H9 (cell line): ENCODE data around the gene VCP. TPM values are rescaled to one million over a fixed set of nuclear protein-coding genes. Genes with fewer than 3 reads are reported as not detected.

ENCODE experiments used
- DNase-seq: peaks from one replicate; pipeline ENCODE4 v3.0.0-alpha.2; 2017
- H2AFZ ChIP-seq: one replicate; pipeline ENCODE4 v1.6.1; 2013; ENCODE audit warnings: mild to moderate bottlenecking, low read length, control low read depth, moderate library complexity
- H2AK5ac ChIP-seq: 2 replicates; pipeline ENCODE4 v1.6.1; 2013; ENCODE audit warnings: low read length, control low read depth, mixed read lengths; ENCODE audit not compliant: insufficient read length
- H2BK120ac ChIP-seq: one replicate; pipeline ENCODE4 v1.6.1; 2013; ENCODE audit warnings: low read depth, mild to moderate bottlenecking, low read length, control low read depth, inconsistent platforms; ENCODE audit not compliant: poor library complexity, severe bottlenecking
- H2BK12ac ChIP-seq: 2 replicates; pipeline ENCODE4 v1.6.1; 2013; ENCODE audit warnings: low read length, control low read depth, mixed read lengths, low read depth; ENCODE audit not compliant: insufficient read length
- H2BK15ac ChIP-seq: 2 replicates; pipeline ENCODE4 v1.6.1; 2013; ENCODE audit warnings: low read depth, low read length, control low read depth
- H2BK20ac ChIP-seq: one replicate; pipeline ENCODE4 v1.6.1; 2013; ENCODE audit warnings: low read depth, mild to moderate bottlenecking, low read length, control low read depth, inconsistent platforms; ENCODE audit not compliant: poor library complexity, severe bottlenecking
- H2BK5ac ChIP-seq: 2 replicates; pipeline ENCODE4 v1.6.1; 2013; ENCODE audit warnings: low read length, control low read depth, mixed read lengths; ENCODE audit not compliant: insufficient read length
- H3K14ac ChIP-seq: 2 replicates; pipeline ENCODE4 v1.6.1; 2013; ENCODE audit warnings: low read length, control low read depth; ENCODE audit not compliant: insufficient read depth
- H3K18ac ChIP-seq: 2 replicates; pipeline ENCODE4 v1.6.1; 2013; ENCODE audit warnings: low read depth, mild to moderate bottlenecking, mixed read lengths, low read length, control low read depth; ENCODE audit not compliant: insufficient read length
- H3K23ac ChIP-seq: 2 replicates; pipeline ENCODE4 v1.6.1; 2013; ENCODE audit warnings: low read length, control low read depth, mixed read lengths, low read depth; ENCODE audit not compliant: insufficient read length
- H3K23me2 ChIP-seq: 2 replicates; pipeline ENCODE4 v1.6.1; 2013; ENCODE audit warnings: low read depth, mild to moderate bottlenecking, mixed read lengths, low read length, control low read depth; ENCODE audit not compliant: insufficient read length, poor library complexity, severe bottlenecking
- H3K27ac ChIP-seq: 2 replicates; pipeline ENCODE4 v1.5.1; 2013; ENCODE audit warnings: low read length, control low read depth, mixed read lengths, low read depth; ENCODE audit not compliant: insufficient read length
- H3K27me3 ChIP-seq: 2 replicates; pipeline ENCODE4 v1.6.1; 2013; ENCODE audit warnings: low read length, control low read depth, inconsistent platforms; ENCODE audit not compliant: insufficient read depth
- H3K4ac ChIP-seq: 2 replicates; pipeline ENCODE4 v1.6.1; 2013; ENCODE audit warnings: low read depth, mild to moderate bottlenecking, control low read depth, inconsistent platforms, low read length, moderate library complexity
- H3K4me1 ChIP-seq: 2 replicates; pipeline ENCODE4 v1.6.1; 2013; ENCODE audit warnings: low read length, control low read depth, inconsistent platforms; ENCODE audit not compliant: insufficient read depth
- H3K4me2 ChIP-seq: 2 replicates; pipeline ENCODE4 v1.6.1; 2013; ENCODE audit warnings: low read length, control low read depth, mixed read lengths; ENCODE audit not compliant: insufficient read length, insufficient read depth
- H3K56ac ChIP-seq: 2 replicates; pipeline ENCODE4 v1.6.1; 2013; ENCODE audit warnings: low read depth, mild to moderate bottlenecking, mixed read lengths, low read length, control low read depth; ENCODE audit not compliant: insufficient read length
- H3K79me1 ChIP-seq: 2 replicates; pipeline ENCODE4 v1.6.1; 2013; ENCODE audit warnings: low read depth, mild to moderate bottlenecking, moderate library complexity, low read length, control low read depth, inconsistent platforms; ENCODE audit not compliant: insufficient read depth, poor library complexity, severe bottlenecking
- H3K79me2 ChIP-seq: 2 replicates; pipeline ENCODE4 v1.6.1; 2013; ENCODE audit warnings: low read length, control low read depth, inconsistent platforms; ENCODE audit not compliant: insufficient read depth
- H3K9ac ChIP-seq: 2 replicates; pipeline ENCODE4 v1.6.1; 2013; ENCODE audit warnings: low read length, control low read depth, mixed read lengths; ENCODE audit not compliant: insufficient read length; ENCODE audit errors: extremely low read depth
- H3K9me3 ChIP-seq: one replicate; pipeline ENCODE4 v1.6.1; 2013; ENCODE audit warnings: low read depth, low read length, inconsistent platforms; ENCODE audit not compliant: control insufficient read depth
- H3T11ph ChIP-seq: one replicate; pipeline ENCODE4 v1.6.1; 2013; ENCODE audit warnings: mild to moderate bottlenecking, low read length, control low read depth, inconsistent platforms
- H4K20me1 ChIP-seq: one replicate; pipeline ENCODE4 v1.6.1; 2013; ENCODE audit not compliant: control insufficient read depth, insufficient read length, insufficient read depth
- H4K5ac ChIP-seq: 2 replicates; pipeline ENCODE4 v1.6.1; 2013; ENCODE audit warnings: low read depth, mild to moderate bottlenecking, mixed read lengths, low read length, control low read depth; ENCODE audit not compliant: insufficient read length
- H4K8ac ChIP-seq: replicated peaks from 2 replicates; pipeline ENCODE4 v1.6.1; 2013; ENCODE audit warnings: low read length, control low read depth, mixed read lengths, low read depth; ENCODE audit not compliant: insufficient read length
- H4K91ac ChIP-seq: 2 replicates; pipeline ENCODE4 v1.6.1; 2013; ENCODE audit warnings: low read depth, mild to moderate bottlenecking, moderate library complexity, mixed read lengths, low read length, control low read depth; ENCODE audit not compliant: insufficient read length
- H3K27ac Mint-ChIP-seq, 3 experiments: 2 replicates in 2 of 3; 3 replicates in 1 of 3; pipeline ENCODE4 v1.8.0; 2020 to 2021; ENCODE audit warnings: mixed read lengths in 3 of 3, mild to moderate bottlenecking in 1 of 3, moderate library complexity in 1 of 3
- H3K27me3 Mint-ChIP-seq: 2 replicates; pipeline ENCODE4 v1.8.0; 2021; ENCODE audit warnings: low read depth, mild to moderate bottlenecking, moderate library complexity, mixed read lengths
- H3K36me3 Mint-ChIP-seq, 3 experiments: 2 replicates in 2 of 3; 3 replicates in 1 of 3; pipeline ENCODE4 v1.8.0; 2020 to 2021; ENCODE audit warnings: low read depth in 3 of 3, mixed read lengths in 3 of 3; ENCODE audit not compliant: insufficient read depth in 1 of 3
- H3K4me1 Mint-ChIP-seq, 2 experiments: 2 replicates each; pipeline ENCODE4 v1.8.0; 2020; ENCODE audit warnings: mixed read lengths in 2 of 2
- H3K4me3 Mint-ChIP-seq, 2 experiments: 2 replicates in 1 of 2; 3 replicates in 1 of 2; pipeline ENCODE4 v1.8.0; 2020 to 2021; ENCODE audit warnings: mild to moderate bottlenecking in 2 of 2, mixed read lengths in 2 of 2, moderate library complexity in 1 of 2
- H3K9me3 Mint-ChIP-seq, 2 experiments: 2 replicates in 1 of 2; 3 replicates in 1 of 2; pipeline ENCODE4 v1.8.0; 2020; ENCODE audit warnings: mild to moderate bottlenecking in 2 of 2, mixed read lengths in 2 of 2, moderate library complexity in 1 of 2
- WGBS: extraction: QIAGEN DNeasy Blood & Tissue Kit; methylation state at CpG from one replicate; pipeline ENCODE4 v1.1.7; 2013; ENCODE audit warnings: missing lambda C conversion rate, low lambda C conversion rate, mixed read lengths; ENCODE audit not compliant: insufficient read length; ENCODE audit errors: extremely low coverage; 5-methylcytosine and 5-hydroxymethylcytosine counted together
- total RNA-seq: library from RNA; stranded (reverse); gene quantifications from 2 replicates; pipeline ENCODE4 v1.2.1, GENCODE V29; 2021
- TF ChIP-seq, protein P1 (sequence below): fragments of 200-600 bp; sonication (generic); conservative IDR thresholded peaks from 3 replicates; pipeline ENCODE4 v1.8.0; 2021; ENCODE audit warnings: antibody characterized with exemption, mild to moderate bottlenecking

Gene VCP
- total RNA-seq, 1 experiment from 2014 or later, result 407 TPM

DNA sequence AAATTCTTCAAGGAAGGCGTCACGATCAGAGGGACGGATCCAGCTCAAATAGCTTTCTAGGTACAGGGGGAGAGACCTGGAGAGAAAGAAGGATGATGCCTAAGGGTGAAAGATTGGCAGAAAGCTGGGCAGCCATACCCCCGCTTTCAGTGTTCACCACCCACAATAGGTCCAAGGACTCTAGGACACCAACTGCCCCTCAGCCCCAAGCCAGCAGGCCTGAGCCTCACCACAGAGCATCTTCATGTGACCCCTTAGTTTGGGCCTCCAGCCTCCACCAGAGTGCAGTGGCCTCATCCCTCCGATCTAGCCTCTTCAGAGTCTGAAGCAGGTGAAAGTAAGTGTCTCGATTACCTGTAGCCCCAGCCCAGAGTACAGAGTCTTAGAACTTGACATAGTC, 1.7 kb upstream of the VCP start:
- Histone ChIP-seq H2BK120ac (no peak overlapping the region), H3K4me1 (peaks cover 7% of the 10 kb centered on the region; the same call in 1 of the 2 replicates), H4K91ac (no peak overlapping the region), H3K56ac (no peak overlapping the region), H3K27ac (no peak overlapping the region), H3K4me2 (no peak overlapping the region), H4K20me1 (no peaks in the 10 kb centered on the region), H3K14ac (no peak overlapping the region), H3K9ac (no peak overlapping the region), H3K23me2 (peaks cover 14% of the 10 kb centered on the region), H3K9me3 (no peaks in the 10 kb centered on the region), H4K8ac (no peak overlapping the region), H2BK12ac (no peak overlapping the region), H2BK20ac (no peak overlapping the region), H2BK15ac (no peak overlapping the region), H3K23ac (no peak overlapping the region), H3T11ph (no peak overlapping the region), H3K27me3 (no peaks in the 10 kb centered on the region), H2BK5ac (no peak overlapping the region), H4K5ac (no peak overlapping the region), H3K18ac (no peak overlapping the region), H2AK5ac (no peak overlapping the region), H3K4ac (no peak overlapping the region), H2AFZ (no peak overlapping the region), H3K79me2 (peaks cover 35% of the 10 kb centered on the region), H3K79me1 (peaks cover 7% of the 10 kb centered on the region)
- H3K9me3 Mint-ChIP-seq, result no peaks in the 10 kb centered on the region
- TF ChIP-seq, protein P1, sequence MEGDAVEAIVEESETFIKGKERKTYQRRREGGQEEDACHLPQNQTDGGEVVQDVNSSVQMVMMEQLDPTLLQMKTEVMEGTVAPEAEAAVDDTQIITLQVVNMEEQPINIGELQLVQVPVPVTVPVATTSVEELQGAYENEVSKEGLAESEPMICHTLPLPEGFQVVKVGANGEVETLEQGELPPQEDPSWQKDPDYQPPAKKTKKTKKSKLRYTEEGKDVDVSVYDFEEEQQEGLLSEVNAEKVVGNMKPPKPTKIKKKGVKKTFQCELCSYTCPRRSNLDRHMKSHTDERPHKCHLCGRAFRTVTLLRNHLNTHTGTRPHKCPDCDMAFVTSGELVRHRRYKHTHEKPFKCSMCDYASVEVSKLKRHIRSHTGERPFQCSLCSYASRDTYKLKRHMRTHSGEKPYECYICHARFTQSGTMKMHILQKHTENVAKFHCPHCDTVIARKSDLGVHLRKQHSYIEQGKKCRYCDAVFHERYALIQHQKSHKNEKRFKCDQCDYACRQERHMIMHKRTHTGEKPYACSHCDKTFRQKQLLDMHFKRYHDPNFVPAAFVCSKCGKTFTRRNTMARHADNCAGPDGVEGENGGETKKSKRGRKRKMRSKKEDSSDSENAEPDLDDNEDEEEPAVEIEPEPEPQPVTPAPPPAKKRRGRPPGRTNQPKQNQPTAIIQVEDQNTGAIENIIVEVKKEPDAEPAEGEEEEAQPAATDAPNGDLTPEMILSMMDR, result no peak
- peak overlapping the region in 2 of 3 experiments; percentile 74 to 99; a peak in 2 of 7 replicates for H3K27ac Mint-ChIP-seq
- H3K4me1 Mint-ChIP-seq, result peaks cover 31 to 32% of the 10 kb centered on the region in 2 experiments
- H3K36me3 Mint-ChIP-seq, result peaks cover 49 to 77% (median 68%) of the 10 kb centered on the region in 3 experiments
- no CpG with 5 or more reads among the region's 6 CpGs for WGBS
- no peak for DNase-seq
- no peak overlapping the region for H3K4me3 Mint-ChIP-seq
- no peaks in the 10 kb centered on the region; the same call in 1 of the 2 replicates for H3K27me3 Mint-ChIP-seq
